ENCODE data around the gene B3GALT4.

GRCh38 chr6:33278810-33279209 is 1.9 kb downstream of the B3GALT4 start:
- TF ChIP-seq CTCF (conservative IDR thresholded peaks at IDR 0.05 in 1 of 2, IDR thresholded peaks at IDR 0.05 in 1 of 2; ENCODE audit: low read depth in 1 of 2, low read length in 2 of 2), result no peak
- TF ChIP-seq EZH2 (IDR thresholded peaks at IDR 0.05; ENCODE audit: low read length, missing control alignments), result no peak

Measured in fibroblast of lung (primary cell).